NCI-H2227 treated with DMSO at 0.1 percent for 48 hours (cell line): ENCODE measurements around the gene UBL7.

Experiments
- DNase-seq: peaks from one replicate; lab custom pipeline; 2025; lab: John Stamatoyannopoulos, UW

Gene UBL7

GRCh38 chr15:74438721-74439316, 22.1 kb downstream of the UBL7 start:
- peak; percentile 26 for DNase-seq

GRCh38 chr15:74438206-74438605, 22.8 kb downstream of the UBL7 start:
- no peak for DNase-seq

GRCh38 chr15:74434263-74435136, 26.5 kb downstream of the UBL7 start:
- no peak for DNase-seq

DNA sequence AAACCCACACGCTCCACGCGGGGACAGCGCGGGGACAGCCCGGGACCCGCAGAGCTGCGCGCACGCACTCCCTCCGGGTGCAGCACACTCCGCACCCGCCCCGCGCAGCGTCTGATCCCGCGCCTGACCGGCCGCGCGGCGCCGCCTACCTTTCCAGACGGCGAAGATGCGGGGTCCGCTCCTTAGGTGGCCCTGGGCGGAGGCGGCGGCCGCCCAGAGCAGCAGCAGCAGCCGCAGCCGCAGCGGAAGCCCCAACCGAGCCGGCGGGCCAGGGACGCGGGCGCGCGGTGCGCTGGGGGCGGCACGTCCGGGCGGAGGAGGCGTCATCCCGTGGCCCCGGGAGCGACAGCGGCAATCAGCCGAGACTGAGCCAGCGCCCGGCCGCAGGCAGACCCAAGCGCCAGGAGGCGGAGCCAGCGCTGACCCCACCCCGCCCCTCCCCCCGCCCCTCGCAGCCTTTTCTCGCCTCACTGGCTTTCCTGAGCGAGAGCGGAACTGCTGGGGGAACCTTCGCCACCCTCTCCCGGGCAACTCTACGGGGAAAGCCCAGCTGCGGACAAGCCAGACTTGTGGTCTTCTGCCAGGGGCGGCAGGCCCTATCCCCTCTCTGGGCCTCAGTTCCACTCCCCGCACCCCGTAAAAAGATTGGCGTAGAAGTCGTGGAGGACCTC, 27.2 kb downstream of the UBL7 start, which contains the start of gene SEMA7A:
TSS of gene SEMA7A (minus strand) at position 367 of the 671 bp plus-strand sequence. CDS start at position 327, 40 bp downstream.
- peak; percentile 37 for DNase-seq

DNA sequence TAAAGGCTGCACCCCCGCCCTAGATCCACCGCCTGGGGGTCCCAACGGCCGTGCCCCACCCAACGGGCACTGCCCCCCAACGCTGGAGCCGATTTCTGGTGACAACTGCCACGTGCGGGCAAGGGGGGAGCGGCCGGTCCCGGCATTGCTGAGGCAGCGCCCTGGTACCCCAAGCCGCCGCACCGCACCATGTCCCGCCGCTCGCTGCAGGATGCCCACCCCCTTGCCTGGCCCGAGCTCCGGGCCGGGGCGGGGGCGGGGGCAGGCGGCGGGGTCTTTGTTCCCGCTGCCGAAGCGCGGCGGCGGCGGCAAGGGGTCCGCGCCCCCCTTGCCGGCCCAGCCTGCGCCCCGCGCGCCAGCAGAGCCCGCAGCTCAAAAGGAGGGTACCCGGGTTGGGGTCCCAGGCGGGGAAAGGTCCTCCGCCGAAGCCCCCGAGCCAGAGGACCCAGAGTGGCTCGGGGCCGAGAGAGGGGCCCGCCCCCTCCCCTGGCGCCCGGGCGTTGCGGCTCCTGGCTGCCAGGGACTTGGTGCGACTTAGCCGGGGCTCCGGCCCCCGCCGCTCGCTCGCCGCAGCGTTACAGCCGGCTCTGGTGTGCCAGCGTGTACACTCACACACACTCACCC, 27.9 kb downstream of the UBL7 start:
- DNase-seq, result no peak

GRCh38 chr15:74432271-74432967, 28.5 kb downstream of the UBL7 start:
- DNase-seq, result no peak

DNA sequence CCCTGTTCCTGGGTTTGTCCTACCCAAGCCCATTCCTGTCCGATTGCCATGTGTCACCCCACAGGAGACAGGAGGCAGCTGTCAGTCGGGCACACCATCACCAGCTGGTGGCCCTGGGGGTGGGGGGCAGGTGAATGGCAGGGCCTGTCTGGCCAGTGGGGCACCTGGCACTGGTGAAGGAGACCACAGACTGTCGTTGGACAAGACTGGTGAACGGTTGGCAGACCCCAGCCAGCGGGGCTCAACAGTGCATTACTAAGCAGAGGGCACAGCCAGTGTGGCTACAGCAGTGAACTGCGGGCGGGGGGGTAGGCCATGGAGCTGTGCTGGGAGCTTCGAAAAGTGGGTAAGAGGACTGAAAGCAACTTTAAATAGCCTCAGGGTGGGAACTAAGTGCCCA, 29.3 kb downstream of the UBL7 start:
- no peak for DNase-seq

- no peak for DNase-seq
Measured at GRCh38 chr15:74431116-74431515, 29.8 kb downstream of the UBL7 start.

- no peak for DNase-seq
Measured at GRCh38 chr15:74430510-74430951, 30.4 kb downstream of the UBL7 start.

DNA sequence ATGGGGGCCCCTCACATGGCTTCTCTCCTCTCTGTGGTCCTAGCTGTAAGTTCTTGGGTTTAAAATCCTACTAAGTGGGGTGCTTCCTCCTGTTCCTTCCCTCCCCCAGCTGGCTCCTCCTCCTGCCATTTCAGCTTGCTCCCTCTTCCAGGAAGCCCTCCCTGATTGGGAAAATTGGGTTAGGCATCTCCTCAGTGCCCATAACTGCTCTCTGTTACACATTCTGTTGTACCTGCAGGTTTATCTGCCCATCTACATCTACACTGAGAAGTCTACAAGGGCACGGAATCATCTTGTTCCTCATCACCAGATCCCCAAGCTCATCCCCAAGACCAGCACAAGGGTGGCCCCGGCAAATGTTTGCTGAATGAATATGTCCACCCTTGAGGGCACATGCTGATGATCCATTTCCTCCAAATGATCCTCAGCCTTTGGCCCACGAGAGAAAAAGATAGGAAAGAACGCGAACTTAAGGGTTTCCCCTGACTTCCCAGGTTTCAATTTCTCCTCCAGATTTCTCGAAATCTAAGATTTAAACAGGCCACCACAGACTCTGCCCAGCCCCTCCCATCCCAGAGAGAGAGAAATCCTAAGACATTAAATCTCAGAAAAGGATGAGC, 31.1 kb downstream of the UBL7 start:
- DNase-seq, result no peak

DNA sequence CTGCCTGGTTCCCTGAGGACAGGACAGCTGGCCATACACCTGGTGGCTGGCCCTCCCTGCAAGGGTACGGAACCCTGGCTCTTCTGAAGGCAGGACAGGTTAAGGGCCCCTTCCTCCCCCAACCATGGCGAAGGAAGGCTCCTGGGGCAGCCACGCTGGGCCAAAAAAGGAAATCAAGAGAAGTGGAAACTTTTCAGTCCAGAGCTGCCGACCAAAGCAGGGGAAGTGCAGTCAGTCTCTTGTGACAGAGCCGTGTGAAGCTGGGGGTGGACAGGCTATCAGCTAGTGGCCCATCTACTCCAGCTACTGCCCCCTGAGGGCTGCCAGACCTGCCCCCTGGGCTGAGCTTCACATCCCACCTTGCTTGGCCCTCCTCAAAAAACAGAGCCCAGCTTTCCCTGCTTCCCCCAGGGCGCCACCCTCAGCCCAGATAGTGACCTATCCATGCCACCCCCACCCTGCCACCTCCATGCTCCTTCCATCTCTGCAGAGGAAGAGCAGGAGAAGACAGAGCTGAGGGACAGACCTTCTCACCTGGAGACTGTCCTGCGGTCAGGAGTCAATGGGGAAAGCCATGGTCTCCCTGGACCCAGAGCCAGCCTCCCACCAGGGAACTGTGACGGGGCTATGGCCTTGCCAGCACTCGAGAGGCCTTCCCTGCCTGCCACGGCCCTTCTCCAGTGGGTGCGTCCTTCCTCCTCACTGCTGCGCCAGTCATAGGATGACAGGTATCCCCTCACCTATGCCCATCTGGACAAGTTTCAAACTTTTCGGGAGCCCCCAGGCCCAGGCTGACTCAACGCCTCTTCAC, 31.8 kb downstream of the UBL7 start:
- no peak for DNase-seq

DNA sequence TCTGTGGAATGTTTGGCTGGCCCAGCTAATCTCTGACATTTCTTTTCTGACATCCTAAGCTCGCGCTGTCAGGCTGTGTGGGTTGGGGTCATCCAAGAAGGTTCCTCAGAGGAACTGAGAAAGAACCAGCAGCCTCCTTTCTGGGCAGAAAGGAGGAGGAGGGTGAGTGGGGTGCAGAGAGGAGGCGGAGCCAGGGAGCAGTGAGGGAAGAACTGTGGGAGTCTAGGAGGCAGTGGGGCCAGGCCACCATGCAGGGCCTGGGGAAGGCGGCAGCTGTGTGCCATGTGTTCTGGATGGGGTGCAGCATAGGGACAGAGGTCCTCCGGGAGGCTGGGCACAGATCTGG, 32.5 kb downstream of the UBL7 start:
- no peak for DNase-seq

DNA sequence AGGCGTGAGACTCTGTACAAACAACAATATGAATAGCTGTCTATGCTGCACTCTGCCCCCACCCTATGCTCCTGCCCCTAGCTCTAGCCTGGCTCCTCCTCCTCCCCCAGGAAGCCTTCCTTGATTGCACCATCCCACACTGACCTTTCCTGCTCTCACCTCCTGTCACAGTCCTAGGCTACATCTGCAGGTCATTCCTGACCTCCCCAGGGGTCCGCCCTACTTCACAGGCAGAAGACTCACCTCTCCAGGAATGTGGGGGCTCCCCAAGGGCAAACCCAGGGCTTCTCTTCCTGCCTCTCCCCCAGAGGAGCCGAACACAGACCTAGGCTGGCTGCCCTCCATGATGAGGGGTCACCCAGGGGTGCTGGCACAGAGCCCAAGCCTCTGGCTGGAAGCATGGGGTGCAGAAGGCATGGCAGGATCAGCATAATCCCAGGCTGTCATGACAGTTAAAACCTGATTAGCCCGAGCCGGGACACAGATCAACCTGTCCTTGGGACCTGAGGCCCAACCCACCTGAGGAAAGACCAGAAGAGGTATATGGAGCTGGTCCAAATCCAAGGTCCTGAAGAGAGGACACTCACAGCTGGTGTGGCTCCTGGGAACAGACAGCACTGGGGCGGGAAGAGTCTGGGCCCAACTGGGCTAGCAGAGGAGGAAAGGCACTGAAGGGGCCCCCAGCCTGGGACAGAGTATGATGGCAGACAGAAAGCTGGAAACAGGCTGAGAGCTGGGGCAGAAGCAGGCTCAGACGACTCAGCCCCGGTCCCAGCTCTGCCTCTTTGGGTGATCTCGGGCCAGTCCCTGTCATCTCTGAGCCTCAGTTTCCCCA, 33.1 kb downstream of the UBL7 start:
- DNase-seq, result no peak

DNA sequence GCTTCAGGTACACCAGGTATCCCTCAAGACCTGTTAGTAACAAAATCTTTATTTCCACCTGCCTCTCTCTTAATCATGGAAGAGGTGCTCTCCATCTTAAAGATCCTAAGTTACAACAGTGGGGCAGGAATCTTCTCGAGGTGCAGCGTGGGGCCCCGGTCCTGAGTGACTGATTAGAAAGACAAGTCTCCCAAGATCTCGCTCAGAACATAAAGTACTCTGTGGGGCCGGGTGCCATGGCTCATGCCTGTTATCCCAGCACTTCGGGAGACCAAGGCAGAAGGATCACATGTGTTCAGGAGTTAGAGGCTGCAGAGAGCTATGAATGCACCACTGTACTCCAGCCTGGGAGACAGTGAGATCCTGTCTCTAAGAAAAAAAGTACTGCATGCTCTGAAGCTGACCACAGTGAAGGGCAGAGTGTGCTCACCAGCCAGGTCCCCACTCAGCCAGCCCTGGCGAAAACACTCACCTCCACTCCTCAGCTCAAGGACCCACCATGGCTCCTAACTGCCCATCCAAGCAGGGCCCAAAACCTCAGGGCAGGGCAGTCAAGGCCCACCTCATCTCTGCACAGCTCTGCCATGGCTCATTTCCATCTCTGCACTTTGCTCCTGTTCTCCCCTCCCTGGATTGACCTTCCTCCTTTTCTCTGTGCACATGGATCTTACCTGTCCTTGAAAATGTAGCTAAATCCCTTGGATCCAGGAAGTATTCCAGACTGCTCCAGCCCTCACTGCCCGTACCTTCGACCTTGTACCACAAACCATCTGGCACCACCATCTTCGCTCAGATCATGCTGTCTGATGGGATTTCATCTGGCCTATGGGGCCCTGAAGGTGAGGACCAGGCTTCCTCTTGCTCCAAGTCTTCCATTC, 34.3 kb downstream of the UBL7 start:
- no peak for DNase-seq

- no peak for DNase-seq
Measured at GRCh38 chr15:74425630-74426029, 35.3 kb downstream of the UBL7 start.

GRCh38 chr15:74424901-74425528, 35.9 kb downstream of the UBL7 start:
- no peak for DNase-seq

GRCh38 chr15:74423431-74424257, 37.3 kb downstream of the UBL7 start:
- DNase-seq, result no peak
